ENCODE results near the gene POMT2. TPM values are rescaled to one million over a fixed set of nuclear protein-coding genes. Genes with fewer than 3 reads are reported as not detected.

Gene POMT2
- total RNA-seq, 1 experiment from 2014 or later, result 30.4 TPM

- Mint-ChIP-seq H3K4me1 (ENCODE audit: low read depth, unreplicated experiment) (no peaks in the 10 kb centered on the region), H3K27me3 (ENCODE audit: insufficient read depth, unreplicated experiment) (no peaks in the 10 kb centered on the region), H3K27ac (ENCODE audit: unreplicated experiment) (no peak overlapping the region), H3K9me3 (ENCODE audit: unreplicated experiment) (no peaks in the 10 kb centered on the region), H3K36me3 (ENCODE audit: insufficient read depth, unreplicated experiment) (no peaks in the 10 kb centered on the region), H3K4me3 (ENCODE audit: unreplicated experiment) (no peak overlapping the region)
- no peak for TF ChIP-seq CTCF (IDR thresholded peaks at IDR 0.05; ENCODE audit: insufficient read depth in 1 of 2, low read depth in 1 of 2, low read length in 1 of 2, severe bottlenecking in 1 of 2, unreplicated experiment in 1 of 2)
- no peaks in the 10 kb centered on the region for H3K9me3 ChIP-seq
- H3K4me3 ChIP-seq (ENCODE audit: low read depth, low read length), result no peak overlapping the region
- BruUV-seq (replicated peaks), result no TSS peak
- intact Hi-C loops (cut with micrococcal nuclease; ENCODE audit: unreplicated experiment), result no loop called here
- H3K27me3 ChIP-seq (replicated peaks; ENCODE audit: control insufficient read depth, insufficient read depth, low read length), result no peaks in the 10 kb centered on the region
- no peaks in the 10 kb centered on the region for H3K4me1 ChIP-seq
- H3K36me3 ChIP-seq (ENCODE audit: control insufficient read depth, insufficient read depth, low read length), result no peaks in the 10 kb centered on the region
- POLR2A ChIA-PET, result no interaction called here
- CTCF ChIA-PET, result no interaction called here
- no peak for DNase-seq
These were observed 89.0 kb downstream of the POMT2 start for GRCh38 chr14:77231721-77232120.

GRCh38 chr14:77230914-77231313 is 89.8 kb downstream of the POMT2 start:
- Mint-ChIP-seq H3K36me3 (ENCODE audit: insufficient read depth, unreplicated experiment) (no peaks in the 10 kb centered on the region), H3K9me3 (ENCODE audit: unreplicated experiment) (no peaks in the 10 kb centered on the region), H3K4me3 (ENCODE audit: unreplicated experiment) (no peak overlapping the region), H3K4me1 (ENCODE audit: low read depth, unreplicated experiment) (no peaks in the 10 kb centered on the region), H3K27me3 (ENCODE audit: insufficient read depth, unreplicated experiment) (peaks cover 4% of the 10 kb centered on the region), H3K27ac (ENCODE audit: unreplicated experiment) (no peak overlapping the region)
- POLR2A ChIA-PET, result no interaction called here
- no peaks in the 10 kb centered on the region for H3K4me1 ChIP-seq
- no peak for DNase-seq
- CTCF ChIA-PET, result no interaction called here
- intact Hi-C loops (cut with micrococcal nuclease; ENCODE audit: unreplicated experiment), result no loop called here
- no TSS peak for BruUV-seq (replicated peaks)
- no peaks in the 10 kb centered on the region for H3K27me3 ChIP-seq (replicated peaks; ENCODE audit: control insufficient read depth, insufficient read depth, low read length)
- no peaks in the 10 kb centered on the region for H3K9me3 ChIP-seq
- no peaks in the 10 kb centered on the region for H3K36me3 ChIP-seq (ENCODE audit: control insufficient read depth, insufficient read depth, low read length)
- no peak overlapping the region for H3K4me3 ChIP-seq (ENCODE audit: low read depth, low read length)
- TF ChIP-seq CTCF (IDR thresholded peaks at IDR 0.05; ENCODE audit: insufficient read depth in 1 of 2, low read depth in 1 of 2, low read length in 1 of 2, severe bottlenecking in 1 of 2, unreplicated experiment in 1 of 2), result no peak

- Histone ChIP-seq H3K4me3 (ENCODE audit: low read depth, low read length) (no peak overlapping the region), H3K9me3 (no peaks in the 10 kb centered on the region), H3K4me1 (no peaks in the 10 kb centered on the region), H3K27me3 (replicated peaks; ENCODE audit: control insufficient read depth, insufficient read depth, low read length) (no peaks in the 10 kb centered on the region), H3K36me3 (ENCODE audit: control insufficient read depth, insufficient read depth, low read length) (no peaks in the 10 kb centered on the region)
- ChIA-PET CTCF (no interaction called here), POLR2A (no interaction called here)
- Mint-ChIP-seq H3K27me3 (ENCODE audit: insufficient read depth, unreplicated experiment) (peaks cover 4% of the 10 kb centered on the region), H3K36me3 (ENCODE audit: insufficient read depth, unreplicated experiment) (no peaks in the 10 kb centered on the region), H3K4me1 (ENCODE audit: low read depth, unreplicated experiment) (no peaks in the 10 kb centered on the region), H3K4me3 (ENCODE audit: unreplicated experiment) (no peak overlapping the region), H3K9me3 (ENCODE audit: unreplicated experiment) (no peaks in the 10 kb centered on the region), H3K27ac (ENCODE audit: unreplicated experiment) (no peak overlapping the region)
- no peak for TF ChIP-seq CTCF (IDR thresholded peaks at IDR 0.05; ENCODE audit: insufficient read depth in 1 of 2, low read depth in 1 of 2, low read length in 1 of 2, severe bottlenecking in 1 of 2, unreplicated experiment in 1 of 2)
- BruUV-seq (replicated peaks), result no TSS peak
- intact Hi-C loops (cut with micrococcal nuclease; ENCODE audit: unreplicated experiment), result no loop called here
- no peak for DNase-seq
These were observed 92.6 kb downstream of the POMT2 start for GRCh38 chr14:77228056-77228455.
